Progenitor cell of endocrine pancreas (in vitro differentiated cells): Measurements from ENCODE around the gene NBPF6. TPM values are rescaled to one million over a fixed set of nuclear protein-coding genes. Genes with fewer than 3 reads are reported as not detected.
A peak's percentile ranks its signal among the peaks of the same experiment; 100 is the strongest.
"Not testable (repeated sequence)": the region's sequence is repeated elsewhere in the genome, so short reads cannot be mapped to it uniquely, and the experiment has no call there.

Experiments
- DNase-seq: peaks from one replicate; pipeline ENCODE4 v3.0.0; 2021; ENCODE audit warnings: low spot score; ENCODE audit not compliant: unreplicated experiment
- H3K27ac Mint-ChIP-seq: 2 replicates; pipeline ENCODE4 v1.8.0; 2021; ENCODE audit warnings: mild to moderate bottlenecking, moderate library complexity, mixed read lengths
- H3K27me3 Mint-ChIP-seq: 2 replicates; pipeline ENCODE4 v1.8.0; 2021; ENCODE audit warnings: mixed read lengths
- H3K36me3 Mint-ChIP-seq: 2 replicates; pipeline ENCODE4 v1.8.0; 2022; ENCODE audit warnings: mixed read lengths; ENCODE audit not compliant: insufficient read depth
- H3K4me1 Mint-ChIP-seq: 2 replicates; pipeline ENCODE4 v1.8.0; 2021; ENCODE audit warnings: low read depth, mixed read lengths
- H3K4me3 Mint-ChIP-seq: 2 replicates; pipeline ENCODE4 v1.8.0; 2021; ENCODE audit warnings: low read depth, mild to moderate bottlenecking, moderate library complexity, mixed read lengths
- H3K9me3 Mint-ChIP-seq: 2 replicates; pipeline ENCODE4 v1.8.0; 2021; ENCODE audit warnings: low read depth, mixed read lengths
- CTCF ChIP-seq: fragments of 200-600 bp; sonication (generic); IDR thresholded peaks from one replicate; pipeline ENCODE4 v1.5.0; 2021; ENCODE audit warnings: antibody characterized with exemption, mild to moderate bottlenecking; ENCODE audit not compliant: unreplicated experiment
- total RNA-seq: library from RNA; stranded (reverse); gene quantifications from 2 replicates; pipeline ENCODE4 v1.2.1, GENCODE V29; 2021

NBPF6 gene
- total RNA-seq, 1 donor from 2014 or later, result not detected

- DNase-seq, result no peak
- no peak overlapping the region for H3K4me3 Mint-ChIP-seq
- H3K36me3 Mint-ChIP-seq, result no peaks in the 10 kb centered on the region
- no peaks in the 10 kb centered on the region for H3K27me3 Mint-ChIP-seq
- H3K4me1 Mint-ChIP-seq, result no peaks in the 10 kb centered on the region
- no peaks in the 10 kb centered on the region for H3K9me3 Mint-ChIP-seq
- TF ChIP-seq CTCF, result no peak
- no peak overlapping the region for H3K27ac Mint-ChIP-seq
These were observed 61.6 kb downstream of the NBPF6 start for GRCh38 chr1:108511764-108512163.

GRCh38 chr1:108512239-108513043, 62.3 kb downstream of the NBPF6 start:
- Mint-ChIP-seq H3K9me3 (peaks cover 4% of the 10 kb centered on the region), H3K4me3 (no peak overlapping the region), H3K36me3 (no peaks in the 10 kb centered on the region), H3K4me1 (no peaks in the 10 kb centered on the region), H3K27me3 (no peaks in the 10 kb centered on the region), H3K27ac (no peak overlapping the region)
- TF ChIP-seq CTCF, result peak; percentile 85
- DNase-seq, result no peak

GRCh38 chr1:108513044-108513415, 62.9 kb downstream of the NBPF6 start:
- H3K36me3 Mint-ChIP-seq, result no peaks in the 10 kb centered on the region
- no peak overlapping the region for H3K4me3 Mint-ChIP-seq
- DNase-seq, result no peak
- peaks cover 1% of the 10 kb centered on the region for H3K4me1 Mint-ChIP-seq
- H3K27me3 Mint-ChIP-seq, result no peaks in the 10 kb centered on the region
- peaks cover 4% of the 10 kb centered on the region for H3K9me3 Mint-ChIP-seq
- no peak overlapping the region for H3K27ac Mint-ChIP-seq
- TF ChIP-seq CTCF, result no peak

GRCh38 chr1:108513914-108514313, 63.8 kb downstream of the NBPF6 start:
- H3K4me3 Mint-ChIP-seq, H3K27me3 Mint-ChIP-seq, H3K27ac Mint-ChIP-seq, H3K4me1 Mint-ChIP-seq, H3K9me3 Mint-ChIP-seq, H3K36me3 Mint-ChIP-seq, DNase-seq: not testable (repeated sequence)

GRCh38 chr1:108517301-108517897, 67.3 kb downstream of the NBPF6 start:
- H3K4me1 Mint-ChIP-seq, H3K27ac Mint-ChIP-seq, DNase-seq, H3K27me3 Mint-ChIP-seq, H3K9me3 Mint-ChIP-seq, H3K36me3 Mint-ChIP-seq, H3K4me3 Mint-ChIP-seq: not testable (repeated sequence)

Other genes with a start within 250 kb of the NBPF6 start
- gene SLC25A24, start 250.0 kb upstream of the NBPF6 start, total RNA-seq, result 46.9 and 53.2 TPM in 2 replicates
- gene NBPF4, start 206.3 kb upstream of the NBPF6 start, total RNA-seq, result not detected in 2 replicates
- 6.8 and 7.8 TPM in 2 replicates for gene EEIG2, start 109.8 kb downstream of the NBPF6 start, total RNA-seq
- gene HENMT1, start 210.8 kb downstream of the NBPF6 start, total RNA-seq, result 5.9 and 9.1 TPM in 2 replicates
- gene PRPF38B, start 242.0 kb downstream of the NBPF6 start, total RNA-seq, result 54.7 and 59.1 TPM in 2 replicates